T-helper 2 cell treated with Interferon-gamma antibody and Interleukin-4, amounts not matched to agents 5 μg/mL and 100 μg/mL, for 36 hours (primary cell): Measurements from ENCODE around the gene SERPINB6.
"Not testable (repeated sequence)": the region's sequence is repeated elsewhere in the genome, so short reads cannot be mapped to it uniquely, and the experiment has no call there.

Source experiments
- DNase-seq: peaks from one replicate; pipeline ENCODE4 v3.0.0; 2021; ENCODE audit warnings: low spot score
- H3K27ac Mint-ChIP-seq: one replicate; pipeline ENCODE4 v1.8.0; 2021; ENCODE audit warnings: mild to moderate bottlenecking, mixed read lengths
- H3K27me3 Mint-ChIP-seq: one replicate; pipeline ENCODE4 v1.8.0; 2021; ENCODE audit warnings: low read depth, mixed read lengths
- H3K36me3 Mint-ChIP-seq: one replicate; pipeline ENCODE4 v1.8.0; 2021; ENCODE audit warnings: low read depth, mixed read lengths
- H3K4me1 Mint-ChIP-seq: one replicate; pipeline ENCODE4 v1.8.0; 2021; ENCODE audit warnings: low read depth, mixed read lengths
- H3K4me3 Mint-ChIP-seq: one replicate; pipeline ENCODE4 v1.8.0; 2022; ENCODE audit warnings: mild to moderate bottlenecking, moderate library complexity, mixed read lengths
- H3K9me3 Mint-ChIP-seq: one replicate; pipeline ENCODE4 v1.8.0; 2021; ENCODE audit warnings: mixed read lengths

SERPINB6 gene

DNA sequence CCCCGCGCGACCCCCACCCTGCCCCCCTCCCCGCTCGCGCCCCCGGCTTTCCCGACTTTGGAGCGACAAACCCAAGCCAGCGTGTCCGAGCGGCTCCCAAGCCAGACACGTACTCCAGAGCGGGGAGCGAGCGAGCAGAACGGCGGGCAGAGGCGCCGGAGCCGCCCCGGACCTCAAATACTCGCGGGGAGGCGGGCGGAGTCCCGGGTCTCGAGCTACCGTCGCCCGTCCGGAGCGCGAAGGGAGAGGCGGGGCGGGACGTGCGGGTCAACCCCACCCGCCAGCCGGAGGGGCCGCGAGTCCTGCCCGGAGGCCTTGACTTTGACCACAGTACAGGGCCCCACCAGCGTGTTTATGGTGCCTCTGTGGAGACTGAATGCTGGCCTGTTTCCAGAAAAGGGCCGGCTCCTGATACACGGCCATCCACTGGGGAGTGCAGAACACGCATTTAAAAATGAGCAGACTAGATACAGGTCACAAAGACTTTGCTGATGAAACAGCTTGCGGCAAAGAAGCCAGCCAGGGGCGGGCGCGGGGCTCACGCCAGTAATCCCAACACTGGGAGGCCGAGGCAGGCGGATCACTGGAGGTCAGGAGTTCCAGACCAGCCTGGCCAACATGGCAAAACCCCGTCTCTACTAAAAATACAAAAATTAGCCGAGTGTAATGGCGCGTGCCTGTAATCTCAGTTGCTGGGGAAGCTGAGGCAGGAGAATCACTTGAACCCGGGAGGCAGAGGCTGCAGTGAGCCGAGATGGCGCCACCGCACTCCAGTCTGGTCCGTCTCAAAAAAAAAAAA, at the start of gene SERPINB6:
TSS of gene SERPINB6 (minus strand) at position 148 of the 799 bp plus-strand sequence. CDS start 12,235 bp downstream, outside the sequence.
- peaks cover 35% of the 10 kb centered on the region for H3K4me1 Mint-ChIP-seq
- peak; percentile 41 for DNase-seq
- peaks cover 3% of the 10 kb centered on the region for H3K27me3 Mint-ChIP-seq
- peaks cover 6% of the 10 kb centered on the region for H3K9me3 Mint-ChIP-seq
- peak within 1 kb of the TSS; percentile 87 for H3K4me3 Mint-ChIP-seq
- H3K27ac Mint-ChIP-seq, result peak within 1 kb of the TSS; percentile 79
- peaks cover 2% of the 10 kb centered on the region for H3K36me3 Mint-ChIP-seq

DNA sequence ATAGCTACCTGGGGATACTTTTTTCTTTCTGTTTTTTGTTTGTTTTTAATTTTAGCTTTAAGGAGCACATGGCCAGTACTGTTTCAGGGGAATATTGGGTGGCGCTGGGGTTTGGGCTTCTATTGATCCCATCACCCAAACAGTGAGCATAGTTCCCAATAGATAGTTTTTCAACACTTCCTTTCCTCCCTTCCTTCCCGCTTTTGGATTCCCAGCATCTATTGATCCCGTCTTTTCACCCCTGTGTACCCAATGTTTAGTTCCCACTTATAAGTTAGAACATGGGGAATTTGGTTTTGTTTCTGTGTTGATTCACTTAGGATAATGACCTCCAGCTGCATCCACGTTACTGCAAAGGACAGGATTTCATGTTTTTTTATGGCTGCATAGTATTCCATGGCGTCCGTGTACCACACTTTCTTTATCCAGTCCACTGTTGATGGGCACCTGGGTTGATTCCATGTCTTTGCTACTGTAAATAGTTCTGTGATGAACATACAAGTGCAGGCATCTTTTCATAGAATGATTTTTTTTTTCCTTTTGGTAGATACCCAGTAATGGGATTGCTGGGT, 48.5 kb upstream of the SERPINB6 start:
- no peak for DNase-seq
- no peaks in the 10 kb centered on the region for H3K9me3 Mint-ChIP-seq
- no peak overlapping the region for H3K27ac Mint-ChIP-seq
- H3K4me1 Mint-ChIP-seq, result peaks cover 28% of the 10 kb centered on the region
- no peaks in the 10 kb centered on the region for H3K27me3 Mint-ChIP-seq
- H3K36me3 Mint-ChIP-seq, result peaks cover 45% of the 10 kb centered on the region
- no peak overlapping the region for H3K4me3 Mint-ChIP-seq

DNA sequence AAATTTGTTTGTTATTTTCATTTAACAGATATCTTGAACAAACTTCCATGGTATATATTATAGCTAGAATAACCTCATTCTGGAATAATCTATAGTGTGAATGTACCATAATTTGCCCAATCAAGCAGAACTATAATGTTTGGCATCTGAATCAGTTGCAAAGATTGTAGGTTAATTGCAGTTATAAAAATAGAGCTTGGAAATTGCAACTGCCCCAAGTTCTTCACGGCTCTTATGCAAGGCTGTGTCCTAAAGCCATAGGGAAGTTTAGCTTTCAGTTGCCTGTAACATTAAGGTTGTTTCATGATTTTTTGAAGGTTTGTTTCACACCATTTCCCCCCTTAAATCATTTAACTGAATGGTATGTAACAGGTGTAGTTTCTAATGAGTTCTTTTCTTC, 47.7 kb upstream of the SERPINB6 start:
- peaks cover 23% of the 10 kb centered on the region for H3K4me1 Mint-ChIP-seq
- H3K4me3 Mint-ChIP-seq, result no peak overlapping the region
- no peaks in the 10 kb centered on the region for H3K27me3 Mint-ChIP-seq
- H3K36me3 Mint-ChIP-seq, result peaks cover 51% of the 10 kb centered on the region
- DNase-seq, result no peak
- no peak overlapping the region for H3K27ac Mint-ChIP-seq
- no peaks in the 10 kb centered on the region for H3K9me3 Mint-ChIP-seq

DNA sequence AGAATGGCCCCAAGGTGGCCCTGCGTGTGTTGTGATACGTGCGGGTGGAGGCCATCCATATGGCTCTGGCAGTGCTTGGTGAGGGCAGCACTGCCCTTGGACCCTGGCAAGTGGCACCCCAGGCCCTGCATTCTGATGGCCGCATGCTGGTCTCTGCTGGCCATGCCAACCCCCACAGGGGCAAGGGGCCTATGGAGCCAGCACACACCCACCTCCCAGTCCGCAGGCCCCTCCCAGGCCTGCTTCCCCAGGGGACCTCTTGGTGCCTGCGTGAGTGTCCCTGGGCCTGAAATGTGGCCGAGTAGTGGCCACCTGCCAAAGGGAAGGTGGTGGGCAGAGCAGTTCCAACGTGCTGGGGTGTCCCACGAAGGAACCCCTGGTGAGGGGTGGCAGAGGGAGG, 45.9 kb upstream of the SERPINB6 start:
- Mint-ChIP-seq H3K36me3 (peaks cover 56% of the 10 kb centered on the region), H3K4me1 (peaks cover 15% of the 10 kb centered on the region), H3K9me3 (peaks cover 8% of the 10 kb centered on the region), H3K4me3 (no peak overlapping the region), H3K27ac (no peak overlapping the region), H3K27me3 (no peaks in the 10 kb centered on the region)
- no peak for DNase-seq

DNA sequence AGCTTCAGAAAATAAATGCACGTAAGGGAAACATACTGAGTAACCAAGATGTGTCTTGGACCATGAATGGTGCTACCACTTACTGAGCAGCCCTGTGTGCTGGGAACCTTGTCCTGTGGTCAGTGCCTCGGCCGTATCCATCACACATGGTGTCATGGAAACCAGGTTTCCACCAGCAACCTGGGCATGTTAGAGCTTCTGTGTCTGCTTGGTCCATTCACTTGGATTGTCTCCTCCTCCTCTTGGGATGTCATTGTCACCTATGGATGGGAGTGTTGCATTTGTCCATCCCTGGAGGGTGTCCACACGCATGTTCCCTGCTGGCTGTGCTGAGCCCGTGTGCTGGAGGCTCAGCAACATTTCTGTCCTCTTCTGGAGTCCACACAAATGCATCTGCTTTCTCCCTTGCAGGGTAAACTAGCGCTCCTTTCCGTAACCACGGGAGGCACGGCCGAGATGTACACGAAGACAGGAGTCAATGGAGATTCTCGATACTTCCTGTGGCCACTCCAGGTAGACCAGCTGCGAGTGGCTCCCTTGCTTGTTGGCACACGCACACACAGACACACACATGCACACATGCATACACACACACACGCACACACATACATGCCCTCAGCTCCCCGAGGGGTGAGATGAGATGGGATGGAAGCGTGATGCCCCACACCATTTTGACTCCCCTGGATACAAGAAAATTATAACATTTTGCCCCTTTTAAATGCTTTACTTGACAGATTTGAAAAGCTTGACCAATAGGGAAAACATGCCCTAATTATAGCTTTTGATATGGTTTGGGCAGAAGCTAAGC, 45.3 kb upstream of the SERPINB6 start:
- H3K27ac Mint-ChIP-seq, result no peak overlapping the region
- H3K27me3 Mint-ChIP-seq, result no peaks in the 10 kb centered on the region
- H3K9me3 Mint-ChIP-seq, result peaks cover 14% of the 10 kb centered on the region
- peaks cover 15% of the 10 kb centered on the region for H3K4me1 Mint-ChIP-seq
- peaks cover 60% of the 10 kb centered on the region for H3K36me3 Mint-ChIP-seq
- no peak overlapping the region for H3K4me3 Mint-ChIP-seq
- no peak for DNase-seq

DNA sequence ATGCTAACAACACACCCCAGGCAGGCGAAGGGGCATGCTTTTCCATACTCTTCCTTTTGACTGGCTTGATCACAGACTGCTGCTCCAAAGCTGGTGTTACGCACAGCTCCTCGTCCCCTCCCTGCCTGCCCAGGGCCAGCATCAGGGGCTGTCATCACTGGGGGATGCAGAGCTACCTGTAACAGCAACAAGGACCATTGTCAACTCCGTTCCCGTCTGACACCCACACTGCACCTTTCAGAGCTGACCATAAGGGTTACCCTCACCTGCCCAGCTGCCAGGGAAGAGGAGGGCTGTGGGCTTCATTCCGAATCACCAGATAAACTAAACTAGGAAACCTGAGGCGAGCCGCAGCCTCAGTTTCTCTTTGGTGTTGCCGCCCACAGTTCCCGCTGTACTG, 43.8 kb upstream of the SERPINB6 start:
- peaks cover 30% of the 10 kb centered on the region for H3K9me3 Mint-ChIP-seq
- DNase-seq, result no peak
- H3K4me1 Mint-ChIP-seq, result peaks cover 10% of the 10 kb centered on the region
- H3K36me3 Mint-ChIP-seq, result peaks cover 68% of the 10 kb centered on the region
- H3K27ac Mint-ChIP-seq, result no peak overlapping the region
- no peaks in the 10 kb centered on the region for H3K27me3 Mint-ChIP-seq
- H3K4me3 Mint-ChIP-seq, result no peak overlapping the region

DNA sequence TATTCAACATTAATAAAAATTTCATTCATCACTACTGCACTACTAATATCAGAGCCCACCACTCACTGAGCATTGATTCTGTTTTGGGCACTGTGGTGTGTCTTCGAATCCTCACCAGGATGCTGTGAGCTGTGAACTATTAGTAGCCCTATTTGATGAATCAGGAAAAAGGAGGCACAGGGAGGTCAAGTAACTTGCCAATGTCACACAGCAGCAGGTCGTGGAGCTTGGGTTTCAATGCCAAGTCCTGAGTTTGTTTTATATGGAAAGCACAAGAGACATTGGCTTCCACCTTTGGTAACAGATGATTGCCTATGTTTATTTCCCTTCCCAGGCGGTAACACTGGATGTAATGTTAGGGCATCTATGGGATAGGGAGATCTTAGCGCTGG, 43.3 kb upstream of the SERPINB6 start:
- H3K9me3 Mint-ChIP-seq, result peaks cover 34% of the 10 kb centered on the region
- H3K4me1 Mint-ChIP-seq, result peaks cover 11% of the 10 kb centered on the region
- no peaks in the 10 kb centered on the region for H3K27me3 Mint-ChIP-seq
- H3K36me3 Mint-ChIP-seq, result peaks cover 68% of the 10 kb centered on the region
- no peak overlapping the region for H3K27ac Mint-ChIP-seq
- no peak overlapping the region for H3K4me3 Mint-ChIP-seq
- no peak for DNase-seq

DNA sequence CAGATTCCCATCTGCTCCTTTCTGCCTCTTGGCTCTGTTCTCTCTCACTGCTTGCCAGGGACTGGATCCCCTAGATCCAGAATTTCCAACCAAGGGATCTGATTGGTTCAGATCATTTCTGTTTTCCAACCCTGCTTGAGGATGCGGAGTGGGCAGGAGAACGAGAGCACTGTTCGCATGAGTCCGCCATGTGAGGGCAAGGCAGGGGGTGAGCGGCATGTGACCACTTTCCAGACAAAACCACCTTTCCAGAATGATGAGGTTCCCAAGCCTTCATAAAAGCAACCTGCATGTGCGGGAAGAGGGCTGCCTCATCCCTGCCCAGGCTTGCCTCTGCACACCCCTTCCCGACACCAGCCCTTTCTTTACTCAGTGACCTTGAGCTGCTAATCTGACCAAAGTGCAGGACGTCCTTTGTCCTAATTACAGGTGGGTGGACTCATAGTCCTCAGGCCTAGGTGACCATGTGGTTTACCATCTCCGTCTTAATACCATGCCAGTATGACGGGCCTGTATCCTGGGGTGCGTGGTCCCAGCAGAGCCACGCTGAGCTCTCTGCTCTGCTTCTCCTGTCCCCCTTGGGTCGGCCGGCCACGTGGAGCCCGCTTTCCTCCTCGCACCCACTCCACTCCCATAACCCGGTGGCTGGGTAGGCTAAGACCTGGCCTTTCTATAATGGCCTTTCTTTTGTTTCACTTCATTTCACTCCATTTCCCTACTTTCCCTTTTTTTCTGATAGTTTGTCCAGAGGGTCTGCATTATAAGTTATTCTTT, 42.7 kb upstream of the SERPINB6 start:
- no peak overlapping the region for H3K4me3 Mint-ChIP-seq
- H3K9me3 Mint-ChIP-seq, result peaks cover 40% of the 10 kb centered on the region
- no peak for DNase-seq
- H3K4me1 Mint-ChIP-seq, result peaks cover 8% of the 10 kb centered on the region
- H3K27ac Mint-ChIP-seq, result no peak overlapping the region
- no peaks in the 10 kb centered on the region for H3K27me3 Mint-ChIP-seq
- peaks cover 69% of the 10 kb centered on the region for H3K36me3 Mint-ChIP-seq

DNA sequence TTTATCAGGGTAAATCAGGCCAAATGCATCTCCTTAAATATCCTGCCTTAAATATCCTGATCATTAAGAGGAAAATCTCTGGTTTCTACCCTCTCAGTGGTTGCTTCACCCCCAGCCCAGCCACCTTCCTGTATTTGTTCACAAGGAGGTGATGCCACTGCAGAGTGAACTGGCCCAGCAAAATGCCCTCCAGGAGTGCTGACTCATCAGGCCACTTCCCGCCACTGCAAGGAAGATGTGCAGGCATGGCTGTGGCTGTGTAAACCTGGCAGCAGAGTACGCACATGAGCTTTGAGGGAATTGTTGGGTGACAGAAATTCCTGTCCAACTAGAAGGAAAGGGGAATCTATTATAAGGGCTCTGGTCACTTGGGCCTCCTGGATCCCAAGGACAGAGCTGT, 42.1 kb upstream of the SERPINB6 start:
- H3K27ac Mint-ChIP-seq, result no peak overlapping the region
- H3K9me3 Mint-ChIP-seq, result peaks cover 44% of the 10 kb centered on the region
- H3K4me3 Mint-ChIP-seq, result no peak overlapping the region
- peaks cover 74% of the 10 kb centered on the region for H3K36me3 Mint-ChIP-seq
- H3K4me1 Mint-ChIP-seq, result peaks cover 8% of the 10 kb centered on the region
- no peaks in the 10 kb centered on the region for H3K27me3 Mint-ChIP-seq
- DNase-seq, result no peak

DNA sequence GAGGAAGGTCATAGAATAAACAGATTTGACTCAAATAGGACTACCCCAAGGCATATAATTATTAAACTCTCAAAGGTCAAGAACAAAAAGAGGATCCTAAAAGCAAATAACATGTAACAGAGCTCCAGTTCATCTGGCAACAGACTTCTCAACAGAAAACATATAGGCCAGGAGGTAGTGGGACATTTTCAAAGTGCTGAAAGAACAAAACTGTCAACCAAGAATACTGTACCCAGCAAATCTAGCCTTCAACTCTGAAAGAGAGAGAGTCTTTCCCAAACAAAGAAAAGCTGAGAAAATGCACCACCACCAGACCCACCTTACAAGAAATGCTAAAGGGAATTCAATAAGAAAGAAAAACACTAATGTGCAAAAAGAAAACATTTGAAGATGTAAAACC, 40.2 kb upstream of the SERPINB6 start:
- Mint-ChIP-seq H3K9me3 (peaks cover 44% of the 10 kb centered on the region), H3K4me3 (no peak overlapping the region), H3K4me1 (peaks cover 6% of the 10 kb centered on the region), H3K36me3 (peaks cover 77% of the 10 kb centered on the region), H3K27me3 (no peaks in the 10 kb centered on the region), H3K27ac (no peak overlapping the region)
- no peak for DNase-seq

DNA sequence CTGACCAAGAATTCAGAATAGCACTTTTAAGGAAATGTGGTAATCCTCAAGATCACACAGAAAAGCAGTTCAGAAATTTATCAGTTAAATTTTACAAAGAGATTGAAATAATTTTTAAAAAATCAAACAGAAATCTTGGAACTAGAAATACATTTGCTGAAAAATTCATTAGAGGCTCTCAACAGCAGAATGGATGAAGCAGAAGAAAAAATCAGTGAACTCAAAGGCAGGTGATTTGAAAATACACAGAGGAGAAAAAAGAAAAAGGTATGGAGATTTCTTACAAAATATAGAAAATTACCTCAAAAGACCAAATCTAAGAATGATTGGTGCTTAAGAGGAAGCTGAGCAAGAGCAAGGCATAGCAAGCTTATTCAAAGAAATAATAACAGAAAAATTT, 39.8 kb upstream of the SERPINB6 start:
- Mint-ChIP-seq H3K4me3 (no peak overlapping the region), H3K27ac (no peak overlapping the region), H3K4me1 (peaks cover 6% of the 10 kb centered on the region), H3K36me3 (peaks cover 79% of the 10 kb centered on the region), H3K27me3 (no peaks in the 10 kb centered on the region), H3K9me3 (peaks cover 44% of the 10 kb centered on the region)
- no peak for DNase-seq

DNA sequence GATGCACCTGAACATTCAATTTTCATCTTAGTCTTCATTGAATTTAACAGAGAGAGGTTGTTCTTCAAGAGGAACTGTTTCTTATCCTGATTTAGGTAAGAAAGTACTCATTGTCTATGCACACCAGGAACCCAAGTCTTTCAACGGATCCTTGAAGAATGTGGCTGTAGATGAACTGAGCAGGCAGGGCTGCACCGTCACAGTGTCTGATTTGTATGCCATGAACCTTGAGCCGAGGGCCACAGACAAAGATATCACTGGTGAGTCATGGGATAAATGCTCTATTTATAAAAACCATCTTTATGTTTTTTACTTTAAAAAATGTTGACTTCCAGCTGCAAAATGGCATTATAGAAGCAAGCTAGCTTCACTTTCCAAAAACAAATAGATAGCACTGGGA, 38.6 kb upstream of the SERPINB6 start:
- Mint-ChIP-seq H3K27me3 (no peaks in the 10 kb centered on the region), H3K27ac (no peak overlapping the region), H3K9me3 (peaks cover 44% of the 10 kb centered on the region), H3K4me1 (peaks cover 11% of the 10 kb centered on the region), H3K4me3 (no peak overlapping the region), H3K36me3 (peaks cover 83% of the 10 kb centered on the region)
- DNase-seq, result no peak

DNA sequence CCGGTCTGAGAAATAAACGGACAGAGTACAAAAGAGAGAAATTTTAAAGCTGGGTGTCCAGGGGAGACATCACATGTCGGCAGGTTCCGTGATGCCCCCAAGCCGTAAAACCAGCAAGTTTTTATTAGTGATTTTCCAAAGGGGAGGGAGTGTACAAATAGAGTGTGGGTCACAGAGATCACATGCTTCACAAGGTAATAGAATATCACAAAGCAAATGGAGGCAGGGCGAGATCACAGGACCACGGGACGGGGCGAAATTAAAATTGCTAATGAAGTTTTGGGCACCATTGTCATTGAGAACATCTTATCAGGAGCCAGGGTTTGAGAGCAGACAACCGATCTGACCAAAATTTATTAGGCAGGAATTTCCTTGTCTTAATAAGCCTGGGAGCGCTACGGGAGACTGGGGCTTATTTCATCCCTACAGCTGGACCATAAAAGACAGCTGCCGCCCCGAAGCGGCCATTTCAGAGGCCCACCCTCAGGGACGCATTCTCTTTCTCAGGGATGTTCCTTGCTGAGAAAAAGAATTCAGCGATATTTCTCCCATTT, 37.4 kb upstream of the SERPINB6 start:
- peaks cover 11% of the 10 kb centered on the region for H3K4me1 Mint-ChIP-seq
- H3K9me3 Mint-ChIP-seq, result peaks cover 44% of the 10 kb centered on the region
- not testable (repeated sequence) for H3K27me3 Mint-ChIP-seq, DNase-seq, H3K27ac Mint-ChIP-seq, H3K4me3 Mint-ChIP-seq
- H3K36me3 Mint-ChIP-seq, result peaks cover 83% of the 10 kb centered on the region
